NAMALWA (cell line): ENCODE results near the gene CHID1.

Experiments used
- DNase-seq: peaks from one replicate; pipeline ENCODE4 v3.0.0-alpha.2; 2015; ENCODE audit warnings: low spot score

The CHID1 gene

DNA sequence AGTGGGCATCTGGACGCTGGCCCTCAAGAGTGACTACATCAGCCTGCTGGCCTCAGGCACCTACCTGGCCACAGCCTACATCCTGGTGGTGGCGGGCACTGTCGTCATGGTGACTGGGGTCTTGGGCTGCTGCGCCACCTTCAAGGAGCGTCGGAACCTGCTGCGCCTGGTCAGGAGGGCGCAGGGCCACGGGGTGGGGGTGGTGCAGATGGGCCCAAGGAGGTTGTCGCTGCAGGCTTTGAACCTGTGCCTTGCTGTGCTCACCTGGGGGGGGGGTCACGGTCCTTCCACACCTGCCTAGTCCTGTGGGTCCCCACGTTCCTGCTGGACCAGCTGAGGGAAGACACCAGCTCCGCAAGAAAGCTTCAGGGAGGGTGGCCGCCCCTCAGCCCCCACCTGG lies 74.3 kb downstream of the CHID1 start:
- DNase-seq: no peak

DNA sequence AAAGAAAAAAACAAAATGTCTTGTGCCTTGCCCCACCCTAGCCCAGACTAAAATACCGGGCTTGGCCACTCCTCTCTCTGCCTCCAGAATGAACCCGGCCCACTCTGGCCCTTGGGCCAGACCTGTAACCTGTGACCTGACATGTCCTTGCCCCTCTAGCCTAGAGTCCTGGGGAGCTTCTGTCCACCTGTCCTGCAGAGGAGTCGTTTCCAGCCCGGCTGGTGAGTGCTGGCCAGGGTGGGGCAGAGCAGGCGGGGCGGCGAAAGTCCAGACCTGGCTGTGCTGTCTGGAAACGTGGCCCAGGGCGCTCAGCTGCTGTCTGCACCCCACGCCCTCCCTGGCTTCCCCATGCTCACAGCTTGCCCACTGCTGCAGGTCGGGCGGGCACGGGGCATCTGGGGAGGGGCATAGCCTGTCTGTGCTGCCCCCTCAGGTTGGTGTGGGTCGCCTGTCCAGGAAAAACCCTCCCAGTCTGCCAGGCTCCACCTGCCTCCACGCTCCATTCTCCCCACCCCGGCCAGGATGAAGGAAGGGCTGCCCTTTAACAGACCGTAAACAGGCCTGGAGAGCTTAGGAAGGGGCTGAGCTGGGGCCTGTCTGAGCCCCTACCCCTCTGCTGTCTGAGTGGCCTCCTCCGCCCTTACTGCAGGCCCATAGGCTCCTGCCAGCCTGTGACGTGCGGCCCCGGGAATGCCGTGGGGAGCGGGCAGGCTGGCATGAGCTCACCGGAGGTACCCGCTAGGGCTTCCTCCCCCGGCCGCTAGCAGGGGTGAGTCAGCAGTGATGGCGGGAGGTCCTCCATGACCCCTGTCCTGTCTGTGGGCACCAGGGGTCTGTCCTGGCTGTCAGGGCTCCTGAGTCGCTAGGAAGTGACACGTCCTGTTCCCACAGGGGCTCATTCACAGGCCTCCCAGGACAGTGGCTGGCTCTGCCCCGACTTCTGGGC lies 76.0 kb downstream of the CHID1 start:
- no peak for DNase-seq

DNA sequence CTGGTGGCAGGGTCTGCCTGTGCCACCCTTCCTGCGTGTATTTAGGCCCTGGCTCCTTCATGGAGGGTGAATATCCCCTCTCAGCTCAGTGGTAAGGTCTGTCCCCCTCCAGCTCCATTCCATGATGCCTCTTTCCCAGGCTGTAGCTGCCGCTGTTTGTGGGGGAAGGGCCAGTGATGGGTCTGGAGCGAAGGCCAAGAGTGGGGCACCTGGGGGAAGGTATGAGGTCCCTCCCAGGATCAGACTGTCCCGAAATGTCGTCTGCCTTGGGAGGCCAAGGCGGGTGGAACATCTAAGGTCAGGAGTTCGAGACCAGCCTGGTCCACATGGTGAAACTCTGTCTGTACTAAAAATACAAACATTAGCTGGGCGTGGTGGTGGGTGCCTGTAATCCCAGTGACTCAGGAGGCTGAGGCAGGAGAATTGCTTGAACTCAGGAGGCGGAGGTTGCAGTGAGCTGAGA lies 76.7 kb downstream of the CHID1 start:
- DNase-seq: no peak

DNA sequence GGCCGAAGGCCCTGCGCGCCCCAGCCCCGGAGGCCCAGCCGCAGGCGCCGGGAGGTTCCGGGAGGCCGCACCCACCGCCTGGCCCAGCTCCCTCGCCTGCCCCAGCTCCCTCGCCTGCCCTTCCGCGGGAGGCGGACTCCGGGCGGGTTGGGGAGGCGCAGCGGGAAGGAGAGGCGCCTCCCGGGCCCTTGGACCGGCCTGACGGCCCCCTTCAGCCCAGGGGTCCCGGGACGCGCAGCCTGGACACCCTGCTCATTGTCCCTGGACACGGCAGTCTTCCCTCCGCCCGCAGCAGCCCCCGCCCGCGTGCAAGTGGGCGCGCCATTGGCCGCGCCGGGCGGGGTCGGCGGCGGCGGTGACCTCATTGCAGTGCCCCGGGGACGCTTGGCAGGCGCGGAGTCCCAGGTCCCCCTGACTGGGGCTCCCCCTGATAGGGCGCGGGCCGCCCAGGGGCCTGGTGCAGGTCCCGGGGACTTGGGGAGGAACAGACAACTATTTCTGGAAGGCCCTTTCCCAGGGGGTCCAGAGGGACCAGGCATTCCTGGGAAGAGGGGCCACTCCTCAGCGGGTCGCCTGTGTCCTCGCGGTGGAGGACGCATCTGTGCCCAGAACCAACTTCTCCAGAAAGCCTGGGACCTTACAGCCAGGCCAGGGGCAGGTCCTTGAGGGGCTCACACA lies 77.4 kb downstream of the CHID1 start:
- DNase-seq: no peak

DNA sequence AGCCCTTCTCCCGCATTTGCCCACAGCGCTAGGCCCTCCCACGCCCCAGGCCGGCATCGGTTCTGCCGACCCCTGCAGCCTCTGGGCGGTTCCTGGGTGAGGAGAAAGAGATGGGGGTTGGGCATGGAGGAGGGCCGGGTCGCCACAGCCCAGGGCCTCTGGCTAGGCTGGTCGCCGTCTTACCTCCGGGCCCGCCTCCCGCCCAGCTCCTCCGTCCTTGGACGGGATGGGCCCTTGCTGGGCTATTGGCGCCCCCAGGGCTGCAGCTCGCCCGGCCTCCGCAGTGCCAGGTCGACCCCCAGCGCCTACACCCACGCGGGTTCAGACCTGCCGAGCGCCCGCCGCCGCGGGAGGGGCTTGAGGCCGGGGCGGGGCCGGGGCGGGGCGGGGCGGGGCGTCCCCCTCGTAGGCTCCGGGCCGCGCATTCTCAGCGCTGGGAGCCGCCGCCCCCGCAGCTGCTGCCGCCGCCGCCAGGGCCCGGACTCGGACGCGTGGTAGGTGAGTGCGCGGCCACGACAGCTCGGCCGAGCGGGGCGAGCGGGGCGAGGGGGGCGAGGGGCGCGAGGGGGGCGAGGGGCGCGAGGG lies 78.0 kb downstream of the CHID1 start, which contains the start of gene CD151:
Gene CD151 (plus strand): TSS at position 424 of the 585 bp plus-strand sequence. CDS start 3,118 bp downstream, outside the sequence.
- peak; percentile 61 for DNase-seq

DNA sequence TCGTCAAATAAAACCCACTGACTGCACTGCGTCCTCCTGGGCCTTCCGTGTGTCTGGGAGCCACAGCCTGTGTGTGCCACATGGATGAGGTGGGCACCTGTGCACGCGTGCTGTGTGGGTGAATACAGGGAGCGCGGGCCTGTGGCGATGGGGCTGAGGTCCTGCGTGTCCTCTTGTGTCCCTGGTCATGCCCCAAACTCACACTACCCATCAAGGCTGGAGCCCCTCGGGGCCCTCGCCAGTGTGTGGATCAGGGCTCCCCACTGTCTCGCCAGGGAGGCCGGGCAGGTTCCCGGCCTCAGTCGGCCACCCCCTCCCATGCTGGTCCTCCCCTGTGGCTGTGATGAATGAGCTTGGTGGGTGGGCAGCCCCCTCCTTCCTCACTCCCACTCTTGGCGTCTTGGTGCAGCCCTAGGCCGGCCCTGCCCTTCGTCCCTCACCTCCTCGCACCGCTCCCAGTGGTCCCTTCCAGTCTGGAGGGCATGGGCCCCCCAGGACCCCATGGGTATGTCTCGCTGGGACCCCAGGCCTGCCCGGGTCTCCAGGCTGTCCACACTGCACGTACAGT lies 78.6 kb downstream of the CHID1 start:
- no peak for DNase-seq

DNA sequence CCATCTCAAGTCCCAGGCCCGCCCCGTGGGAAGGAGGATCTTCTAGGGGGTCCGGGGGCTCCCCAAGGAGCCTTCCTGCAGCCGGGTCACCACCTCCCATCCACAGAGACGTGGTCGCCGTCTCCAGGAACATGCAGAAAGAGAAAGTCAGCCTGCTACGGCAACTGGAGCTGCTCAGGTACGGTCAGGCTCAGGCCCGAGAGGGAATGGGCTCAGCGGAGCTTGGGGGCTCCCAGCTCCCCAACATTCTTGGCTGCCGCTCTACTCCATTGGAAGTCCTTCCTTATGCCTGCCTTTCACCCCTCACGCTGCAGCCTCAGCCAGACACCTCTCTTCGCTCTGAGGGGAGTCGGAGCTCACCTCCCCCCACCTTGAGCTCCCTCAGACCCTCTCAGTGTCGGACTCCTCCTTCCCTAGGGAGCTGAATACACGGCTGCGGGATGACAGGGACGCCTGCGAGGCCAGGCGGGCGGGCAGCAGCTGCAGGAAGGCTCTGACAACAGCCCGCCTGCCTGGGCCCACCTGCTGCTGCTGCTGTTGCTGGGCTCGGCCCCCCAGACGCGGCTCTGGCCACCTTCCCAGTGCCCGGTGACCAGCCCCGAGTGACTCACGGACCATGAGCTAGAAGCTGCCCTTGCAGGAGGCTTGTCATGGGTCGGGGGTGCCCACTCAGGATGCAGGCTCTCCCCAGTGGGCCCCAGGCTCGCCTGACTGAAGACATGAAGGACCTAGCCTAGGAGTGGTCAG lies 79.3 kb downstream of the CHID1 start:
- DNase-seq: no peak

DNA sequence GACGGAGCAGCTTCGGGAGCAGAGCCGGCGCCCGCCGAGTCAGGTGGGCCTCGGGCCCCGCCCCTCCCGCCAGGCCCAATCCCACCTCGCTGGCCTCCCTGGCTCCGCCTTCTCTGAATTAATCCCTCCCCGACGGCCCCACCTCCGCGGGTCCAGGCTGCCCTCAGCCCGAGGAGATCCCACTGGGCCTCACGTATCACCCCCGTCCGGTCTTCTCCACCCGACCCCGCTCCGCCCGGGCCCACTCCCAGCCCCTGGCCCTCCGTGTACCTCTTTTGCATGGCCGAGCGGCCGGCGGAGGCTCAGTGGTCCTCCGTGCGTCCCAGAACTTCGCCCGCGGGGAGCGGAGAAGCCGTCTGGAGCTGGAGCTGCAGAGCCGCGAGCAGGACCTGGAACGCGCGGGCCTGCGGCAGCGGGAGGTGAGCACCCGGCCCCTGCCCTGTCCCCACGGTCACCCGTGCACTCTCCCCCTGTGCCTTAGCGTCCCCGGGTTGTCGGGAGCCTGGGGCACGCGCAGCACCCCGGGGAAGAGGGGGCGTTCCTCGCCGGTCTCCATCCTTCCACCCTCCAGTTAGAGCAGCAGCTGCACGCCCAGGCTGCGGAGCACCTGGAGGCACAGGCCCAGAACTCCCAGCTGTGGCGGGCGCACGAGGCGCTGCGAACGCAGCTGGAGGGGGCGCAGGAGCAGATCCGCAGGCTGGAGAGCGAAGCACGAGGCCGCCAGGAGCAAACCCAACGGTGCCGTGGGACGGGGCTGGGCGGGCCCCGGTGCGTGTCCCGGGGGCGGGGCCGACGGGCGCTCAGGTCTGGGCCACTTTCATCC lies 80.1 kb downstream of the CHID1 start:
- DNase-seq: peak; percentile 80

DNA sequence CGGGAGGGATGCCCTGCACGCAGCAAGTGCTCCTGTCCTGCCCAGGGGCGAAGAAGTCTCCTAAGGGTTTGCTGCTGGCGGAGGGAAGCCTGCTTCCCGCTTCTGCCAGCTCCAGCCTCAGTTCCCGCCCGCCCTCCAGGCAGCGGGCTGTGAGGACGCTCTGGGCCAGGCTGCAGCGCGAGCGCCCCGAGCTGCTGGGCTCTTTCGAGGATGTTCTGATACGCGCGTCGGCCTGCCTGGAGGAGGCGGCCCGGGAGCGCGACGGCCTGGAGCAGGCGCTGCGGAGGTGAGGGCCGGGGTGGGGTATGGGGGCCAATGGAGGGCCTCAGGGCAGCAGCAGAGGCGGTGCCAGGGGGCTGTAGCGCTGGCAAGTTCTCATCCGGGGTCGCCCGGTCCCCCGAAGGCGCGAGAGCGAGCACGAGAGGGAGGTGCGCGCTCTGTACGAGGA lies 80.7 kb downstream of the CHID1 start:
- DNase-seq: no peak

DNA sequence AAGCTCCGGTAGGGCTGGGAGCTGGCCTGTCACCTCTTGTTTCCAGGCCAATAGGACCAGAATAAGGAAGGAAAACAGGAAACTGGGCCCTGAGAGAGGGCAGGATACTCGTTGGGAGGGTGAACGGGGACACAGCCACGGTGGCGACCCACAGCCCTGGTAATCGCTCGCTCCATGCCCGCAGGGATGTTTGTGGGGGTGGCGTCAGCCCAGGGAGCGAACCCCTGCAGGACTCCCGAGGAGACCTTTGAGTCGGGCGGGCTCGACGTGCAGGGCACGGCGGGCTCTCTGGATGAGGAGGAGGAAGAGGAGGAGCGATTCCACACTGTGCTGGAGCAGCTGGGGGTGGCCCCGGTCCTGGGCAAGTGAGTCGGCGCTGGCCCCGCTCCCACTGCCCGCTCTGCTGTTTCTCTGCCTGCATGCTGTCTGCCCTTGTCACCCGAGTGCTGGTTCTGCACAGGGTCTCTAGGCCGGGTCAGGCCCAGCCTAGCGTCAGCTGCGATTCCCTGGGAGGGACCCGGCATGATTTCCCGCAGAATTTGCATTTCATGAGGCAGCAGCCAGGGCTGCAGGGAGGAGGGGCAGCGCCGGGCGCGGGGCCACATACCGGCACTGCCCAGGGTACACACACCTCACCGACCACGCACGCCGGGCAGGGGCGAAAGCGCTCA lies 81.3 kb downstream of the CHID1 start:
- DNase-seq: no peak

DNA sequence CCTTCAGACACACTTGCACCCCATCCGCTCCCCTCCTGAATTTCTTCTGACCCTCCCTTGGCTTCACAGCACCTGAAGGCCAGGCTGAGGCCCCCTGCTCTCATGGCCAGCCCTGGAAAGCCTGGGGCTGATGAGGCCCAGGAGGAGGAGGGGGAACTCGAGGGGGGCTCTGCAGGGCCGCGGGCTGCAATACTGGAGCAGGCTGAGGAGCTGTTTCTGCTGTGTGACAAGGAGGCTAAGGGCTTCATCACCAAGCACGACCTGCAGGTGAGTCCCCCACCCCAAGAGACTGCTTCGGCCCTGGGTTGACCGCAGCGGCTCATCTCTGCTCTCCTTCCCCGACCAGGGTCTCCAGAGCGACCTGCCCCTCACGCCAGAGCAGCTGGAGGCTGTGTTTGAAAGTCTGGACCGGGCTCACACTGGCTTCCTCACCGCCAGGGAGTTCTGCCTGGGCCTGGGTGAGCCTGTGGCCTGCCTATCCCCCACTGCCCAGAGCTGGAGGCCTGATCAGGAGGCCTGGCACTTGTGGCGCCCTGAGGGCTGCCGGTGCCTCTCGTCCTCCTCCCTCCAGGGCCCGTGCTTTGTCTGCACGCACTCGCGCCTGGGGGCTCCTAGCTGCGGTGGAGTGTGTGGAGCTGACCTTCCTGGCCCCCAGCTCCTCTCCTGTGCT lies 82.0 kb downstream of the CHID1 start:
- DNase-seq: no peak

DNA sequence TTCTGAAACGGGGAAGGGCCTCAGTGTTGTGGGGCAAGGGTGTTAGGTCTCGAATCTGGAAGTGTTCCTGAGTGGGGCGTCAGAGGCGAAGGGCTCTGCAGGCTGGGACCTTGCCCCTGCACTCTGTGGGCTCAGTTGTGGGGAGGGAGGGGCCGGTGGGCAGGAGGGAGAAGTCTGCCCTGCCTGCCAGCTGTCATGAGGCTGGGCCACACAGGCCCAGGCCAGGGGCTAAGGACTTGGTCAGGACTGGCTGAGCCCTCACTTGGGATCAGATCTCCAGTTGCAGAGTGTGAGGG lies 82.8 kb downstream of the CHID1 start, which contains the start of gene CRACR2B:
Gene CRACR2B (plus strand): TSS at position 23 of the 296 bp plus-strand sequence. CDS start 689 bp downstream, outside the sequence.
- no peak for DNase-seq

DNA sequence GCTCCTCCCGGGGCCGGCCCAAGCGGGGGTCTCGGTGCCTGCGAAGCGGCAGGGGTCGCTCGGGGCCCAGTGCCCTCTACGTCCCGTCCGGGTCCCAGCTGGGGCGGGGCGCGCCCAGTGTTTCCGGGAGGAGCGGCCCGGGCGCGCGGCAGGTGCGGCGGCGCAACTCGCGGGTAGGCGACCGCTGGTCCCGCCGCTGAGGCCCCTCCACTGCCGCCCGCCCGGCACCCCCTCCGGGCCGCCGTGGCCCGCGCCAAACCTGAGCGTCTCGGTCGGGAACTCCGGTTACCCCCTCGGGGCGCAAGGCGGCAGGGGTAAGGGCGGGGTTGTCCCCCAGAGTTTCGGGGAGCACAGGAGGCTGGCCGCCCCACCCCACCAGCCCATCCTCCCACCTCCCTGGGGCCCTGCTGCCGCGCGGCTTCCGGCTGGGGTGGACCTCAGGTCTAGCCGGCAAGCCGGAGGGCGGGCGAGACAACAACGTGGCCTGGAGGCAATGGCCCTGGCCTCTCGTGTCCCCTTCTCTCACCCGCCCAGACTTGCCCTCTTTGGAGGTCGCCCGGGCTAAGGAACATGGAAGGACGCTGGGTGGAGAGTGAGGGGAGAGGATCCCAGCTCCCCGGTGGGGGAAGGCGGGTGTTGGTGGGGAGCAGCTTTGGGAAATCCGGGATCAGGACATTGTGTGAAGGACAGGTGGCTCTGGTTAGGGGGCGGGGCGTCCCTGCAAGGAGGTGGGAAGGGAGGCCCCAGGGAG lies 83.3 kb downstream of the CHID1 start:
- no peak for DNase-seq

DNA sequence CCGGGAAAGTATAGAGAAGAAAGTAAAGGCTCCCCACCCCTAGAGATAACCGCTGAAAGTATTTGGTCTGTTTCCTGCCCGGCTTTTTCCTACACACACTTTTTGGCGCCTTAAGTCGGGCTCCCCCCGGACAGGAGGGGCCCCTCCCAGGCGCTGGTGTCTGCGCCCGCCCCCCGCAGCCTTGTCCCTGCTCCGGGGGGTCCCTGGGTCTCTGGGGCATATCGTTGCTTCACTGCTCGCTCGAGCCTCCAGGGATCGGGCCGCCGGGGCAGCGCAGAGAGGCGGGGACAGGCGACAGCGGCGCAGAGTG lies 83.8 kb downstream of the CHID1 start:
- no peak for DNase-seq

DNA sequence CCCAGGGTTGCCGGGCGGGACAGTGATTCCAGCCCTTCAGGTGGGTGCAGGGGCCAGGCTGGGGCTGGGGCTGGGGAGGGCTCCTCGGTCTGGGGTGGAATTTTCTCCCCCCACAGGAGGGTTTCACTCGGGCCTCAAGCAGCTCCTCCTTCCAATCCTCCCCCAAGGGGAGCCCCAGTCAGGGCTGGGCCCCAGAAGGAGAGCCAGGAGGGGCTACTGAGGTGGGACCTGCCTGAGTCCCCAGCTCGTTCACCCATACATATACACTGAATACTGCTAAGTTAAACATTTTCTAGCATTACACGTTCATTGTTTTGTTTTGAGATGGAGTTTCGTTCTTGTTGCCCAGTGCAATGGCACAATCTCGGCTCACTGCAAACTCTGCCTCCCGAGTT lies 84.4 kb downstream of the CHID1 start:
- DNase-seq: no peak

DNA sequence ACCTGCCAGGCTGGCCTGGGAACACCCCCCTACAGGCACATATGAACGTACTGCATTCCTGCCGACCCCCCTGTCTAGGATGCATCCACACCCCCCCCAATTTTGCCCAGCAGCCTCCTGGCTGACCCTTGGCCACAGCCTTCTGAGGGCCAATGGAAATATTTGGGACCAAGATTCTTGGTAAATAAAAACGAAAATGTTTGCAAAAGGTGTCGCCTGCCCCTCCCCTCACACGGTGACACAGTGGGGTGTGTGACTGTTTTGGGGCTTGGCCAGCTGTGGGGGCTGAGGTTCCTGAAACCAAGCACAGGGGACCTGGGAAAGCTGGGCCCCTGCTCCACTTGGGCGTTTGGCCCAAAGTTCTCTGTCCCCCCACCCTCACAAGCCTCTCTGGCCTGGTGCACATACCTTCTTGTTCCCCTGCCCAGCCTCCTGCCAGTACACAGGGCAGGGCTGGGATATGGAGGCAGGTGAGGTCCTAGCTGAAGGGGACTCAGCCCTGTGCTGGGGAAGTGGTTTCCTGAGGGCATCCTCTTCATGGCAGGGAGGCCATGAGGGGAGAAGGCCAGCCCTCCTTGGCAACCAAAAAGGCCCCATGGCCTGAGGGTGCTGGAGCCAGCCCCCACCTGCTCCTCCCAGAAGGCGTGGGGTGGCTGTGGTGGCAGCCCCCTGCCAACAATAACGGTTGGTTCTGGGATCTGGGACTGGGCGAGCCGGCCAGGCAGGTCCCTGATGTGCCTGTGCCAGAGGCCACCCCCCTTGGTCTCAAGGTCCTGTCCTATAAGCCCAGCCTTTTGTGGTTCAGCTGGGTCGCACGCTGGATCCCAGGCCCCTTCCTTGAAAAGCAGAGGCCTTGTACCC lies 85.0 kb downstream of the CHID1 start:
- no peak for DNase-seq

DNA sequence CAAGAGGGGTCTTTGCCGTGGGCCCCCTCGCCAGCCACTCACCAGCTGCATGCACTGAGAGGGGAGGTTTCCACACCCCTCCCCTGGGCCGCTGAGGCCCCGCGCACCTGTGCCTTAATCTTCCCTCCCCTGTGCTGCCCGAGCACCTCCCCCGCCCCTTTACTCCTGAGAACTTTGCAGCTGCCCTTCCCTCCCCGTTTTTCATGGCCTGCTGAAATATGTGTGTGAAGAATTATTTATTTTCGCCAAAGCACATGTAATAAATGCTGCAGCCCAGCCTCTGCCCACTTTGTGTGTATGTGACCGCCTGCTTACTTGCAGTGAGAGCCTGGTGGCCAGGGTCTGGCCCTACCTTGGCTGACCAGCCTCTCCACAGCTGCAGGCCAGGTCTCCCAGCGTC lies 85.7 kb downstream of the CHID1 start:
- no peak for DNase-seq

DNA sequence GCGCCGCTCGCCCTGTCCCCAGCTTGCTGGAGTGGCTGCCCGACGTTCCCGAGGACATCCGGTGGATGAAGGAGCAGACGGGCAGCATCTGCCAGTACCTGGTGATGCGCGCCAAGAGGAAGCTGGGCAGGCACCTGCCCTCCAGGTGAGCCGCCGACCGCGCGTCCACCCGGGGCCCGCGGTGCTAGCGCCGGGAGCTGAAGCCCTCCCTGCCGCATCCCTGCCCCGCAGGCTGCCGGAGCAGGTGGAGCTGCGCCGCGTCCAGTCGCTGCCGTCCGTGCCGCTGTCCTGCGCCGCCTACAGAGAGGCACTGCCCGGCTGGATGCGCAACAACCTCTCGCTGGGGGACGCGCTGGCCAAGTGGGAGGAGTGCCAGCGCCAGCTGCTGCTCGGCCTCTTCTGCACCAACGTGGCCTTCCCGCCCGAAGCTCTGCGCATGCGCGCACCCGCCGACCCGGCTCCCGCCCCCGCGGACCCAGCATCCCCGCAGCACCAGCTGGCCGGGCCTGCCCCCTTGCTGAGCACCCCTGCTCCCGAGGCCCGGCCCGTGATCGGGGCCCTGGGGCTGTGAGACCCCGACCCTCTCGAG lies 86.2 kb downstream of the CHID1 start:
- DNase-seq: no peak
